Colon (tissue), 2 donors: ENCODE measurements around the gene SLC38A2.

Source experiments
- FAIRE-seq: peaks from 2 replicates; lab custom pipeline; 2012; peaks lifted over from hg19 to GRCh38; lab: Jason Lieb, UNC
- donor health status: control.
- donor health status: control.

The SLC38A2 gene

GRCh38 chr12:46374310-46374709 is 1.7 kb upstream of the SLC38A2 start:
- FAIRE-seq = no peak

GRCh38 chr12:46373301-46374296 is 1.0 kb upstream of the SLC38A2 start:
- FAIRE-seq = no peak

- FAIRE-seq = no peak
Measured at GRCh38 chr12:46371718-46372543, 642 bp downstream of the SLC38A2 start.

- no peak for FAIRE-seq
Measured at GRCh38 chr12:46370792-46371717, 1.5 kb downstream of the SLC38A2 start.

- no peak for FAIRE-seq
Measured at GRCh38 chr12:46370380-46370734, 2.2 kb downstream of the SLC38A2 start.

GRCh38 chr12:46369474-46370379 is 2.8 kb downstream of the SLC38A2 start:
- FAIRE-seq = no peak

GRCh38 chr12:46369095-46369473 is 3.5 kb downstream of the SLC38A2 start:
- FAIRE-seq = no peak

GRCh38 chr12:46368684-46369083 is 3.9 kb downstream of the SLC38A2 start:
- FAIRE-seq = no peak

- no peak for FAIRE-seq
Measured at GRCh38 chr12:46368138-46368537, 4.4 kb downstream of the SLC38A2 start.

- FAIRE-seq = no peak
Measured at GRCh38 chr12:46367351-46368029, 5.1 kb downstream of the SLC38A2 start.

- FAIRE-seq = no peak
Measured at GRCh38 chr12:46366771-46367170, 5.8 kb downstream of the SLC38A2 start.

GRCh38 chr12:46365951-46366379 is 6.6 kb downstream of the SLC38A2 start:
- FAIRE-seq = no peak

GRCh38 chr12:46364777-46365580 is 7.6 kb downstream of the SLC38A2 start:
- FAIRE-seq = no peak

GRCh38 chr12:46364300-46364696 is 8.3 kb downstream of the SLC38A2 start:
- FAIRE-seq = no peak

- no peak for FAIRE-seq
Measured at GRCh38 chr12:46363582-46364299, 8.8 kb downstream of the SLC38A2 start.

- FAIRE-seq = no peak
Measured at GRCh38 chr12:46362895-46363581, 9.5 kb downstream of the SLC38A2 start.

- no peak for FAIRE-seq
Measured at GRCh38 chr12:46361667-46362034, 10.9 kb downstream of the SLC38A2 start.
